Esophagus muscularis mucosa (tissue), 3 donors: ENCODE results near the gene ASF1B.

Experiments used
- POLR2AphosphoS5 ChIP-seq, 2 donors: sonication (generic); formaldehyde crosslinking; IDR thresholded peaks; one replicate each; pipeline ENCODE4 v1.6.1; 2017; ENCODE audit warnings: antibody characterized with exemption in 2 of 2
- TF ChIP-seq, protein P1 (sequence below), 3 experiments: fragments of 200-600 bp in 2 of 3; fragments of 450-650 bp in 1 of 3; sonication (generic) in 2 of 3; IDR thresholded peaks; one replicate each; pipeline ENCODE4 v1.5.1; 2017 to 2019; ENCODE audit warnings: antibody characterized with exemption in 3 of 3, mild to moderate bottlenecking in 2 of 3, moderate library complexity in 1 of 3

DNA sequence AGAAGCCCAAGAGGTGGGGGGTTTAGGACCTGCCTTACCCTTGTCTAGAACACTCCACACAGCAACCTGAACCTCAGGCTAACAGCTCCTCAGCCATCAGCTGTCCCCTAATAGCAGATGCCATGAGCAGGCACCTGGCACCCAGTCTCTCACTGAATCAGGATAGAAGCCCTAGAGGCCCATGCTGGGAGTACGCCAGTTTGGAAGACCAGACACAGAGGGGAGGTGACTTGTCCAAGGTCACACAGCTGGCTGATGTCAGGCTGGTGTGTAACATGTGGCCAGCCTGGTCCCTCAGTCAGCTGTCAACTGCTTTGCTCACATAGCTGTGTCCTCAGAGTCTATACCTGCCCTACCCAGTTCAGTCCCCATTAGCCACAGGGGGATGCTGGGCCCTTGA lies 33.1 kb downstream of the ASF1B start:
- TF ChIP-seq POLR2AphosphoS5 (IDR thresholded peaks at IDR 0.05), result no peak
- TF ChIP-seq, protein P1, sequence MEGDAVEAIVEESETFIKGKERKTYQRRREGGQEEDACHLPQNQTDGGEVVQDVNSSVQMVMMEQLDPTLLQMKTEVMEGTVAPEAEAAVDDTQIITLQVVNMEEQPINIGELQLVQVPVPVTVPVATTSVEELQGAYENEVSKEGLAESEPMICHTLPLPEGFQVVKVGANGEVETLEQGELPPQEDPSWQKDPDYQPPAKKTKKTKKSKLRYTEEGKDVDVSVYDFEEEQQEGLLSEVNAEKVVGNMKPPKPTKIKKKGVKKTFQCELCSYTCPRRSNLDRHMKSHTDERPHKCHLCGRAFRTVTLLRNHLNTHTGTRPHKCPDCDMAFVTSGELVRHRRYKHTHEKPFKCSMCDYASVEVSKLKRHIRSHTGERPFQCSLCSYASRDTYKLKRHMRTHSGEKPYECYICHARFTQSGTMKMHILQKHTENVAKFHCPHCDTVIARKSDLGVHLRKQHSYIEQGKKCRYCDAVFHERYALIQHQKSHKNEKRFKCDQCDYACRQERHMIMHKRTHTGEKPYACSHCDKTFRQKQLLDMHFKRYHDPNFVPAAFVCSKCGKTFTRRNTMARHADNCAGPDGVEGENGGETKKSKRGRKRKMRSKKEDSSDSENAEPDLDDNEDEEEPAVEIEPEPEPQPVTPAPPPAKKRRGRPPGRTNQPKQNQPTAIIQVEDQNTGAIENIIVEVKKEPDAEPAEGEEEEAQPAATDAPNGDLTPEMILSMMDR (IDR thresholded peaks at IDR 0.05), result no peak
